Thyroid gland (tissue), 4 donors: ENCODE measurements around the gene IGFBPL1.

Experiments used
- CTCF ChIP-seq, 6 experiments: fragments of 200-600 bp in 3 of 6; fragments of 450-650 bp in 3 of 6; sonication (generic) in 3 of 6; IDR thresholded peaks; one replicate each; pipeline ENCODE4 v1.5.1; 2016 to 2019; ENCODE audit warnings: antibody characterized with exemption in 6 of 6, mild to moderate bottlenecking in 2 of 6, inconsistent platforms in 1 of 6, moderate library complexity in 1 of 6
- POLR2A ChIP-seq, 2 donors: fragments of 450-650 bp; IDR thresholded peaks; one replicate each; pipeline ENCODE4 v1.6.1; 2017; ENCODE audit warnings: antibody characterized with exemption in 2 of 2, mild to moderate bottlenecking in 2 of 2, moderate library complexity in 1 of 2

GRCh38 chr9:38395653-38396370 lies 28.4 kb downstream of the IGFBPL1 start:
- no peak for TF ChIP-seq CTCF (IDR thresholded peaks at IDR 0.05)
- TF ChIP-seq POLR2A (IDR thresholded peaks at IDR 0.05) = no peak
